ENCODE data around the gene ZBTB25.

- TF ChIP-seq POLR2A (IDR thresholded peaks at IDR 0.05; ENCODE audit: low read depth, low read length) (no peak), POLR2AphosphoS5 (IDR thresholded peaks at IDR 0.05; ENCODE audit: low read depth, low read length) (no peak), TAF1 (IDR thresholded peaks at IDR 0.05; ENCODE audit: borderline replicate concordance, low read depth, low read length) (no peak)
Measured at GRCh38 chr14:64438181-64438841, 65.3 kb downstream of the ZBTB25 start.
